Measurements from ENCODE around the gene GPR176.
A peak's percentile ranks its signal among the peaks of the same experiment; 100 is the strongest.

Gene GPR176

DNA sequence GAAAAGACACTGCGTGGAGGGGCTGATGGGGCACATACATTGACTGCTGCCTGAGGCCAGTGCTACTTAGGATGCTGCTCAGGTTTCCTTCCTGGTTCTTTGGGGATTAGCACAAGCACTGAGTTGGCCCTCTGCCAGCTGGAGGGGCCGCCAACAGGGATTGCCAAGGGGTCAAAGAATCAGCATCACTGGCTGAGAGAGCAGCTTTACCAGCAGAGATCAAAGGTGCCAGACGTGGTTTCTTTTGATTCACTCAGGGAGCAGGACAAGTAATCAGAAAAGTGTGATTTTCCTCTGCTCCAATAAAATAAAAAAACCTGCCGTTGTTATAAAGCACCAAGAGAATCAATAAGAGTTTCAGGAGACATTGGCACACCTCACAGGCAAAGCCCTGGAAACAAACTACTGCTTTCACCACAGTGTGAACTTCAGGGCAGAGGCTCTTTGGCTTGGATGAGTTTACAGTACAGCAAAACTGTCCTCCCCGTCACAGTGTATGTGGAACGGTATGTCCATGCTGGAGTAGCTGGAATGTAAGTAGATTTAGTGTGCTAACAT is 91.6 kb downstream of the GPR176 start (continued):
- TF ChIP-seq, protein P1, sequence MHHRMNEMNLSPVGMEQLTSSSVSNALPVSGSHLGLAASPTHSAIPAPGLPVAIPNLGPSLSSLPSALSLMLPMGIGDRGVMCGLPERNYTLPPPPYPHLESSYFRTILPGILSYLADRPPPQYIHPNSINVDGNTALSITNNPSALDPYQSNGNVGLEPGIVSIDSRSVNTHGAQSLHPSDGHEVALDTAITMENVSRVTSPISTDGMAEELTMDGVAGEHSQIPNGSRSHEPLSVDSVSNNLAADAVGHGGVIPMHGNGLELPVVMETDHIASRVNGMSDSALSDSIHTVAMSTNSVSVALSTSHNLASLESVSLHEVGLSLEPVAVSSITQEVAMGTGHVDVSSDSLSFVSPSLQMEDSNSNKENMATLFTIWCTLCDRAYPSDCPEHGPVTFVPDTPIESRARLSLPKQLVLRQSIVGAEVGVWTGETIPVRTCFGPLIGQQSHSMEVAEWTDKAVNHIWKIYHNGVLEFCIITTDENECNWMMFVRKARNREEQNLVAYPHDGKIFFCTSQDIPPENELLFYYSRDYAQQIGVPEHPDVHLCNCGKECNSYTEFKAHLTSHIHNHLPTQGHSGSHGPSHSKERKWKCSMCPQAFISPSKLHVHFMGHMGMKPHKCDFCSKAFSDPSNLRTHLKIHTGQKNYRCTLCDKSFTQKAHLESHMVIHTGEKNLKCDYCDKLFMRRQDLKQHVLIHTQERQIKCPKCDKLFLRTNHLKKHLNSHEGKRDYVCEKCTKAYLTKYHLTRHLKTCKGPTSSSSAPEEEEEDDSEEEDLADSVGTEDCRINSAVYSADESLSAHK (tag by site-specific recombination; IDR thresholded peaks at IDR 0.05) = 0 out of 2 replicates have a peak, but pooled peaks have one; percentile 11
- peak; percentile 91 for TF ChIP-seq MZF1 (tag by site-specific recombination; IDR thresholded peaks at IDR 0.05; ENCODE audit: borderline replicate concordance)

DNA sequence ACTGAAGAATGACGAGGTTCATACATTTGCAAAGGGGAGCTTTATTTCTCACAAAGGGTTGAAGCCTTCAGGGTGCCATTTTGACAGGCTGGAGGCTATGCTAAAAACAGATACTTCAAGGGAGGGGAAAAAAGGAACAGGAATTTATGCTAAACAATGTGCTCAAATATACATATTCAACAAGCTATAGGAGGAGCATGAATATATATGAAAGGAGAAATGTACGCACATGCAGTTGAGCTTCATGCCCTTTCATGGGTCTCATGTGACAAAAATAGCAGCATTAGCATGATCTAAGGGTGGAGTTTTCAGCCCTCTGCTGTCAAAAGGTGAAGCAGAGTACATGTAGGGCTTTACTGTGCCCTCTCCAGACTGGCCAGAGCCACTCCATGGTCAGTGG is 93.1 kb downstream of the GPR176 start:
- Histone ChIP-seq H3K36me3 (ENCODE audit: control insufficient read depth in 2 of 2, insufficient read depth in 1 of 2, low read length in 2 of 2) (no peaks in the 10 kb centered on the region), H3K9me3 (ENCODE audit: control insufficient read depth, insufficient read depth, low read depth, low read length) (no peaks in the 10 kb centered on the region), H3K4me1 (ENCODE audit: control insufficient read depth, insufficient read depth, low read length) (0 out of 2 replicates have a peak, but pooled peaks cover 3% of the 10 kb centered on the region), H3K27ac (ENCODE audit: extremely low read depth, low read depth, low read length) (no peak overlapping the region), H3K4me3 (ENCODE audit: low read depth, low read length) (no peak overlapping the region)
- POLR2A ChIA-PET = no interaction called here
- CTCF ChIA-PET = no interaction called here
- TF ChIP-seq ZNF157 (tag by site-specific recombination; IDR thresholded peaks at IDR 0.05) (no peak), GFI1B (tag by site-specific recombination; IDR thresholded peaks at IDR 0.05) (no peak)

DNA sequence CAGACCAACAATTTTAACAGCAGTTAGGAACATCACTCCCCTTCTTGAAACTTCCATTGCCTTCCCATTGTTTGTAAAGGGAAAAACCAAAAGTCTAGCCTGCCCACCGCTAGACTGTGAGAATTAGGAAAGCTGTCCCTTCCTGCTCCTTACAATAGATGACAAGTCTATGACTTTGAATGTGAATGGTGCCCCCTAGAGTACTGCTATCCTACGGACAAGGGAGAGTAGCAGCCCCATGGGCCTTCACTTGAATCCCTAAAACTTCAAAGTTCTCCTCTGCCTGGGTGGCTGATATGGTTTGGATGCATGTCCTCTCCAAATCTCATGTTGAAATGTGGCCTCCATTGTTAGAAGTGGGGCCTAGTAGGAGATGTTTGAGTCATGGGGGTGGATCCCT is 96.4 kb downstream of the GPR176 start:
- ChIA-PET POLR2A (no interaction called here), CTCF (no interaction called here)
- Histone ChIP-seq H3K4me3 (ENCODE audit: low read depth, low read length) (no peak overlapping the region), H3K9me3 (ENCODE audit: control insufficient read depth, insufficient read depth, low read depth, low read length) (no peaks in the 10 kb centered on the region), H3K4me1 (ENCODE audit: control insufficient read depth, insufficient read depth, low read length) (0 out of 2 replicates have a peak, but pooled peaks cover 3% of the 10 kb centered on the region), H3K27ac (ENCODE audit: extremely low read depth, low read depth, low read length) (no peak overlapping the region), H3K36me3 (ENCODE audit: control insufficient read depth in 2 of 2, insufficient read depth in 1 of 2, low read length in 2 of 2) (no peaks in the 10 kb centered on the region)
- TF ChIP-seq HOXA7 (CRISPR knock-in tag; IDR thresholded peaks at IDR 0.05; ENCODE audit: borderline replicate concordance) (no peak), HOXD13 (CRISPR knock-in tag; IDR thresholded peaks at IDR 0.05; ENCODE audit: borderline replicate concordance) (no peak), ZNF830 (tag by site-specific recombination; IDR thresholded peaks at IDR 0.05; ENCODE audit: low read depth) (no peak), ZNF514 (tag by site-specific recombination; IDR thresholded peaks at IDR 0.05) (no peak), ZNF596 (tag by site-specific recombination; IDR thresholded peaks at IDR 0.05) (no peak), ZNF585B (tag by site-specific recombination; IDR thresholded peaks at IDR 0.05) (no peak), ZNF76 (tag by site-specific recombination; IDR thresholded peaks at IDR 0.05; ENCODE audit: borderline replicate concordance, low read depth) (no peak), KLF16 (tag by site-specific recombination; IDR thresholded peaks at IDR 0.05) (no peak)
- TF ChIP-seq, protein P2, sequence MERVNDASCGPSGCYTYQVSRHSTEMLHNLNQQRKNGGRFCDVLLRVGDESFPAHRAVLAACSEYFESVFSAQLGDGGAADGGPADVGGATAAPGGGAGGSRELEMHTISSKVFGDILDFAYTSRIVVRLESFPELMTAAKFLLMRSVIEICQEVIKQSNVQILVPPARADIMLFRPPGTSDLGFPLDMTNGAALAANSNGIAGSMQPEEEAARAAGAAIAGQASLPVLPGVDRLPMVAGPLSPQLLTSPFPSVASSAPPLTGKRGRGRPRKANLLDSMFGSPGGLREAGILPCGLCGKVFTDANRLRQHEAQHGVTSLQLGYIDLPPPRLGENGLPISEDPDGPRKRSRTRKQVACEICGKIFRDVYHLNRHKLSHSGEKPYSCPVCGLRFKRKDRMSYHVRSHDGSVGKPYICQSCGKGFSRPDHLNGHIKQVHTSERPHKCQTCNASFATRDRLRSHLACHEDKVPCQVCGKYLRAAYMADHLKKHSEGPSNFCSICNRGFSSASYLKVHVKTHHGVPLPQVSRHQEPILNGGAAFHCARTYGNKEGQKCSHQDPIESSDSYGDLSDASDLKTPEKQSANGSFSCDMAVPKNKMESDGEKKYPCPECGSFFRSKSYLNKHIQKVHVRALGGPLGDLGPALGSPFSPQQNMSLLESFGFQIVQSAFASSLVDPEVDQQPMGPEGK (tag by site-specific recombination; IDR thresholded peaks at IDR 0.05) = no peak

DNA sequence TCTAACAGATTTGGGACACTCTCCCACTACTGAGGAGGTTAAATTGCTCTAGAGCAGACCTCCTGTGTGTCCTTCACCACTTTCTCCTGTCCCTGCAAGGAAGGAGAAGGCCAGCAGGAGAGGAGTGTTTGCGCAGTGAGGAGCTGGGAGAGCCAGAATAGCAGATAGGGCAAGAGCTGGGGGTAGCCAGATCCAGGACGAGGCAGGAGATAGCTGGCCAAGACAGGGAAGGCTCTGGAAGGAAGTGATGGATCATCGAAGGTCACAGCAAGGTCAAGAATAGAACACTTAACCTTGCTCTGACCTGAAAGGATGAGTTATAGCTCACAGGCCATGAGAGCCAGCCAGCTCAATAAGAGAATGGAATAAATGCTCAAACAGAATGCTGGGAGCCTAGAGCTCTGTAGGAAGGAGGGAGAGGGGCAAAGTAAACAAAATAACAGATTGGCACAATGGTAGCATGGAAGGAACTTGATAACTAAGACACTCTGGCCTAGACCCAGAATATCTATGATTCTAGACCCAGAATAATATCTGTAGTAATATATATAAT is 99.9 kb downstream of the GPR176 start:
- ChIA-PET CTCF (no interaction called here), POLR2A (no interaction called here)
- Histone ChIP-seq H3K4me3 (ENCODE audit: low read depth, low read length) (no peak overlapping the region), H3K9me3 (ENCODE audit: control insufficient read depth, insufficient read depth, low read depth, low read length) (no peaks in the 10 kb centered on the region), H3K27ac (ENCODE audit: extremely low read depth, low read depth, low read length) (no peak overlapping the region), H3K4me1 (ENCODE audit: control insufficient read depth, insufficient read depth, low read length) (no peaks in the 10 kb centered on the region), H3K36me3 (ENCODE audit: control insufficient read depth in 2 of 2, insufficient read depth in 1 of 2, low read length in 2 of 2) (no peaks in the 10 kb centered on the region)
- TF ChIP-seq ZNF391 (tag by site-specific recombination; IDR thresholded peaks at IDR 0.05; ENCODE audit: borderline replicate concordance, low read depth) = no peak
- no peak for TF ChIP-seq ZNF292 (tag by site-specific recombination; IDR thresholded peaks at IDR 0.05; ENCODE audit: borderline replicate concordance, low read depth)
- TF ChIP-seq ZNF76 (tag by site-specific recombination; IDR thresholded peaks at IDR 0.05; ENCODE audit: borderline replicate concordance, low read depth) = no peak
- TF ChIP-seq ZNF221 (tag by site-specific recombination; IDR thresholded peaks at IDR 0.05; ENCODE audit: borderline replicate concordance) = no peak
- no peak for TF ChIP-seq ZNF19 (tag by site-specific recombination; IDR thresholded peaks at IDR 0.05; ENCODE audit: low read depth)
- no peak for TF ChIP-seq HOXA7 (CRISPR knock-in tag; IDR thresholded peaks at IDR 0.05; ENCODE audit: borderline replicate concordance)
- no peak for TF ChIP-seq ZNF324 (tag by site-specific recombination; IDR thresholded peaks at IDR 0.05)
- TF ChIP-seq KLF1 (tag by site-specific recombination; IDR thresholded peaks at IDR 0.05) = no peak
- TF ChIP-seq, protein P3, sequence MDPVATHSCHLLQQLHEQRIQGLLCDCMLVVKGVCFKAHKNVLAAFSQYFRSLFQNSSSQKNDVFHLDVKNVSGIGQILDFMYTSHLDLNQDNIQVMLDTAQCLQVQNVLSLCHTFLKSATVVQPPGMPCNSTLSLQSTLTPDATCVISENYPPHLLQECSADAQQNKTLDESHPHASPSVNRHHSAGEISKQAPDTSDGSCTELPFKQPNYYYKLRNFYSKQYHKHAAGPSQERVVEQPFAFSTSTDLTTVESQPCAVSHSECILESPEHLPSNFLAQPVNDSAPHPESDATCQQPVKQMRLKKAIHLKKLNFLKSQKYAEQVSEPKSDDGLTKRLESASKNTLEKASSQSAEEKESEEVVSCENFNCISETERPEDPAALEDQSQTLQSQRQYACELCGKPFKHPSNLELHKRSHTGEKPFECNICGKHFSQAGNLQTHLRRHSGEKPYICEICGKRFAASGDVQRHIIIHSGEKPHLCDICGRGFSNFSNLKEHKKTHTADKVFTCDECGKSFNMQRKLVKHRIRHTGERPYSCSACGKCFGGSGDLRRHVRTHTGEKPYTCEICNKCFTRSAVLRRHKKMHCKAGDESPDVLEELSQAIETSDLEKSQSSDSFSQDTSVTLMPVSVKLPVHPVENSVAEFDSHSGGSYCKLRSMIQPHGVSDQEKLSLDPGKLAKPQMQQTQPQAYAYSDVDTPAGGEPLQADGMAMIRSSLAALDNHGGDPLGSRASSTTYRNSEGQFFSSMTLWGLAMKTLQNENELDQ (tag by site-specific recombination; IDR thresholded peaks at IDR 0.05; ENCODE audit: low read depth) = no peak
- TF ChIP-seq ZNF580 (tag by site-specific recombination; IDR thresholded peaks at IDR 0.05) = no peak
- no peak for TF ChIP-seq PRDM1 (tag by site-specific recombination; IDR thresholded peaks at IDR 0.05)
- TF ChIP-seq ZFP37 (tag by site-specific recombination; IDR thresholded peaks at IDR 0.05) = no peak
